HG03196 (cell line): ENCODE results near the gene SLC6A11.

Source experiments
- ATAC-seq: cut with Tn5 transposase; IDR thresholded peaks from one replicate; pipeline ENCODE4 v1.9.1; 2021; ENCODE audit not compliant: unreplicated experiment

SLC6A11 gene

DNA sequence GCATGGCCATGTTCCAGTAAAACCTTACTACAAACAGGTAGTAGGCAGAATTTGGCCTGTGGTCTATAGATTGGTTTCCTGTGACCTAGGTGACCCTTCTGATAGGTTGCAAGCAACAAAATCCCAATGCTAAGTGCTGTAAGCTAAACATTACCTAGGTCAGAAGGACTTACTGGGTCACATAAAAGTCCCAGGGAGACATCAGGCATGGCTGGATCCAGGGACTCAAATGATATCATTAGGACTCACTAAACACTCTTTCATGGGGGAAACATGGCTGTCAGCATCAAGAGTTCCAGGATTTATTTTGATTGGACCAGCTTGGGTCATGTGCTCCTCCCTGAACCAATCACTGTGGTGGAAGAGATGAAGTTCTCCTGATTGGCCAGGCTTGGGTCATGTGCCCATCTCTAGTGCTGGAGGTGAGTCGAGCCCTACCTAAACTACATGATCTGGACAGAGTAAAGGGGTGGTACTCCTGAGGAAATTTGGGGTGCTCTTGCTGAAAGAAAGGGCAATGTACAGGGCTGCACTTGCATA is 159.7 kb downstream of the SLC6A11 start:
- no peak for ATAC-seq

DNA sequence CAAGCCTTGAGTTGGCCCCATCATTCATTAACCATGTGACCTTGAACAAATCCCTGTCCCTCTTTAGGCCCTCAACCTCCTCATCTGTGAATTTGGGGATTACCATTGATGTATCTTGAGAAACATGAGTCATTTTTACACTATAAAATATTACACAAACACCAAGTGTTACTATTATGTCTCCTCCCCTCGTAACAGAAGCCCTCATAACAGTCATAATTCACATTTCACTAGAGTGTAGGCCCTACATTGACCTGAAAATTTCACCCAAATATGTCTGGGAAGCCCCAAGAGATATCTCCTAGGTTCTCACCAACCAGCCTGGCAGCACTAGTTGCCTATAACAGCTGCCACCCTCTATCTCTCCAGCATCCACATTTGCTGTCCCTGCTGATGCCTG is 160.7 kb downstream of the SLC6A11 start:
- ATAC-seq, result no peak

DNA sequence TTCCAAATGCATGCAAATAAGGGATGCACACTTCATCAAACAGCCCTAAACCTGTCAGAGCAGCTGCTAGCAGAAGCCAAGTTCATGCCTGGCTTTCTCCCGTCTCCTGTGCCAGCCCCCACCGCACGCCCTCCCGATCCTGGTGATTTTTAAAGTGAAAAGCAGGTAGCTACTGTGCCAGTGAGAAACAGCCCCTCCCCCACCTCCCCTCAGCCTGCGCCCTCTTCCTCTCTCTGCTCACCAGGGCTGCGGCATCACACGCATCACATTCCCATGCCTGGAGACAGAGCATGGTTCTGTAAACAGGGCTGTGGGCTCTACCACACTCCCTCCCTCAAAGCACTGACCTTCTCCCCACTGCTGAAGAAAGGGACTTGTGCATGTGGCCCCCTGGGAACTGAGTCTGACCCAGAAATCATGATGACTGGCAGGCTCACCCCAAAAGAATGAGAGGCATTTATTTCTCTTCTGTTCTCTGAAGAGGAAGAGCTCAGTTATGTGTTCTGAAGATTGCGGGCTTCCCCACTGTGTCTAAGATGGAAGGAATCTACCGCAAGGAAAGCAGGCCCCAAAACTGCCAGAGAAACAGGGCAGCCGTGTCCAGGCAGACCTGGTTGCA is 162.0 kb downstream of the SLC6A11 start:
- ATAC-seq, result no peak

DNA sequence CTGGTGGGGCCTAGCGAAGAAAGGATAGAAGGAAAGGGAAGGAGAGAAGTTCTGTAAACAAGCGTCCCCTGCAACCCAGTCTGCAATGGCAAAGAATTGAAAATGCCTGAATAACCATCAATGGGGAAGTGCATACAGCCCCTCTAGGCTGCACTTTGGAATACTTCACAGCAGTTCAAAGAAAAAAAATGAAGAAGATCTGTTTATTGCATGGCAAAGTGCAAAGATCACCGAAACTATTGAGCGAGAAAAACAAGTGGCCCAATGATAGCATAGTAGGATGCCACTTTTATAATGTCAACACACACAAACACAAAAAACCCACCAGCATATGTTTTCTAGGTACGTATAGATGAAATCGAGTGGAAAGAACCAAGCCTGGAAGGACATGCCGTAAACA is 162.9 kb downstream of the SLC6A11 start:
- no peak for ATAC-seq

DNA sequence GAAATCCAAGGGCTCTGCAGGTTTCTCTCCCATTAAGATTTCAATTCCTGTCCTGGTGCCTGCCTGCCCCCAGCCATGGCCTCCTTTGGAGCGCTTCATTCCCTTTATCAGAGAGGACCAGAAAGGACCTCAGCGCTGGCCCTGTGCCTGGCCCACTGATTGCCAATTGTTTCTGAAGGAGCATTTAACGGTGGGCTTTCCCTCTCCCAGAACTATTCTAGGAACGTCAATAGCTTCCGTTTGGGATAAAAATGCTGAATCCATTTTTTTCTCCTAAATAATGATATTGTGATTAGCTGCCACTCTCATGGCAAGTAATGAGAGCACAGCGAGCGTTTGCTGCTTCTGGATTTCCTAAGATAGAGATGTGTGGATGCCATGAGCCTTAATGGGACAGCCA is 164.3 kb downstream of the SLC6A11 start:
- ATAC-seq, result no peak

DNA sequence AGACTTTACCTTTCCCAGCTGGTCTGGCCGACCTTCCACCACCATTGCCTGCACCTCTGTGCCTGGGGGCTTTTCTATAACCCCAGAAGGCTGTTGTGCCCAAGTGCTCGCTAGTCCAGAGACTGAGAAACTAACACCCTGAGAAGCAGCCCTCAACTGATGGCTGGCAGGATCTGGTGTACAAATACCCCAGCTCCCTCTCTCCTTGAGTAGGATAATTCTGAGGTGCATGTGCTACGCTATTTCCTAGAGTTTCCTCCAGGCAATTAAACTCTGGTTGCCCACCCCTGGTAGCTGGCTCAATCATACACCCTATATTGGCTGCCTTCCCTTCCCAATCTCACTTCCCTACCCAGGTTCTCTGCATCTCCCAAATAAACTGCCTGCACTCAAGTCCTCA is 165.0 kb downstream of the SLC6A11 start:
- ATAC-seq, result no peak

DNA sequence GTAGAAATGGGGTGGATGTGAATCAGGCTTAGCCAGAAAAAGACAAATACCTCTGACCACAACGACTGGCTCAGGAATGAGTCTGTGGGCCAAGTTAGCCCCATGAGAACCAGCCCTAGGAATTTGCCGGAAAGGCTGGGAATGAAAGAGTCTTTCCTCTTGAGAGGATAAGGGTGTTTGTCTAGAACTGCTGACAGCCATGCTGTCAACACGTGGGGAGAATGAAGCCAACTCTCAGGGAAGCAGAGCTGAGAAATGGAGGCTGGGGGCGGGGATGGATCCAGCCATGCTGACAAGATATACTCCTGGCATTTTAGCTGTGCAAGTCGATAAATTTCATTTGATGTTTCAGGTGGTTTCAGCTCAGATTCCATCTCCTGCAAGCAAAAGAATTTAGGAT is 165.9 kb downstream of the SLC6A11 start:
- ATAC-seq, result no peak

DNA sequence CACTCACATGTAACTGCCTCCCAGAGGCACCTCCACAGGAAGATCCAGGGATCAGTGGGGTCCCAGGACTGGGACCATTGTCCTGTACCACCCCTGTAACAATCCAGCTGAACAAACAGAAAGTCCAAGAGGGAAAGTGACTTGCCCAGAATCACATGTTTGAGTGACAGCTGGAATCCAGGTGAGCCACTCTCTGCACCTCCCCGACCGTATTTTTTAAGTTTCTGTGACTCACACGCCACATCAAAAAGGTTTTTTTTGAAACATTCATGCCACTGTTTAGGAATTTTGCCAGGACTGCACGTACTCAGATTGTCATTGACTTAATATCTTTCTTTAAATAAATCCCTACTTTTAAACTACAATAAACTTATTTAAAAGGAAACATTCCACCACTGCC is 166.8 kb downstream of the SLC6A11 start:
- ATAC-seq, result no peak

DNA sequence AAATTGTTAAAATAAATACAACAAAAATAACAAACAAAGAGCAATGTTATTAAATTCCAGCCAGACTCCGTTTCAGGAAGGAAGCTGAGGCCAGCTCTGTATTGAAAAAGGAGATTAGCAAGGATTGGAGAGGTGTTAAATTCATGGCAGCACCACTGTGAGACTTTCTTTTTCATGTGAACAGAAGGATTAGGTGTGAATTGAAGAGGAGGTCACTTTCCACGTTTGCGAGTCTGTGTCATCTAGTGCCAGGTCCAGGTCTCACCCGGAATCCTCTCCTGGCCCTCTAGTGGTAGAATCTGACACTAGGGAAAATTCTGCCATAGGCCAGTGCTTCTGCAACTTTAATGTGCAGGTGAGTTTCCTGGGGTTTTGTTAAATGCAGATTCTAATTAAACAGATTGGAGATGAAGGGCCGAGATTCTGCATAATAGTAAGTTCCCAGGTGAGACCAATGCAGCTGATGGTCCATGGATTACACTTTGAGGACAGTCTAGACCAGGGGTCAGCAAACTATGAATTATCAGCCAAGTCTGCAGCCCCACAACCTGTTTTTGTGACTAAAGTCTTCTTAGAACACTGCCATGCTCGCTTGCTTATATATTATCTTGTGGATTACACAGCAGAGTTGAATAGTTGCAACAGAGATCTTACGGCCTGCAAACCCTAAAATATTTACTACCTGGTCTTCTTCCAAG is 167.3 kb downstream of the SLC6A11 start:
- ATAC-seq, result no peak

DNA sequence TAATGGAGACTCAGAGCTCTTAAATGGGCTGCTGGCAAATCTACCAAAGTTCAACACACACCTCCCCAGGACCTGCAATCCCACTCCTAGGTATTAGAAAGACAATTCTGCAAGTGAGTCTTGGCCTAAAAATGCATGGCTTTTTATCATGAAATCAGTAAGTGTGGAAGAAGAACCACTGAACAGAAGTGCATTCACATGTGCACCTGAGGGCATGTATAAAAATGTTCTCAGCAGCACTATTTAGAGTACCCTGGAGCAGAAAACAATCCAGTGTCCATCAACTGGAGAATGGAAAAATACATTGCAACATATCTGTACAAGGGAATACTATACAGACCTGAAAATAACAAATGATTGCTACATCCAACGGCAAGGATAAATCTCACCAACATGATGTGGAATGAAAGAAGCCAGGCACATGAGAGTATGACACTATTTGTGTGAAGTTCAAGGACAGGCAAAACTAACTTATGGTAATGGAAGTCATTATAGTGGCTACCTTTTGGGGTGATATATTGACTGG is 168.4 kb downstream of the SLC6A11 start:
- ATAC-seq, result no peak

DNA sequence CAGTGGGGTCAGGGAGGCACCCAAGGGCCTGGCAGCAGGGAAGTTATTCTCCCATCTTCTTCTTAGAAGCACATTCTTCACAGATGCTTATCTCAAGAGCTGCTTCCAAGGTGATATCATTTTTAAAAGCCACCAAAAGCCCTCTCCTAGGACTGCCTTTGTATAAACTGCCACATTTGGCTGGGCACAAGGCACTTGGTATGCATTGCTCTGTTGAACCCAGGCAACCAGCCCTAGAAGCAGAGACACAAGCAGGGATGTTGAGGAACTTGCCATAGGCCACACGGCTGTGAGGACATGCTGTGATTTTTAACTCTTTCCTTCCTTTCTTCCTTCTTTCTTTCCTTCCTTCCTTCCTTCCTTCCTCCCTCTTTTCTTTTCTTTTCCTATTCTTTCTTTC is 169.2 kb downstream of the SLC6A11 start:
- ATAC-seq, result no peak

DNA sequence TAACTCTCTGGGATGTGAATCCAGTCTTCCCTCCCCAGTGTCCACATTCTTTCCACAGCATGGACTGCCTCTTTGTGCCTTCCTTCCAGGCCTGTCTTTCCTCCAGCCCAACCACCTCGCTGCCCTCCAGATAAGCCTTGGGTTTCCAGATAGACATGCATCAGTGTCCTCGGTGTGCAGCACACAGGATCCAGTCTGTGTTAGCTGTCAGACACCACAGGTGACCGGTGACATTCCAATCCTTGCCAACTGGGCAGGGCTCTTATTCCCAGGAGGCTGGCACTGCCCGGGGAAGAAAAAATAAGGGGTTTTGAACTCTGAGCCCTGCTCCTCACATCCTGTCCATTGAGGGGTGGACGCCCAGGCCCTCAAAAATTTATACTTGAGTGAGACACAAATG is 170.6 kb downstream of the SLC6A11 start:
- ATAC-seq, result no peak

DNA sequence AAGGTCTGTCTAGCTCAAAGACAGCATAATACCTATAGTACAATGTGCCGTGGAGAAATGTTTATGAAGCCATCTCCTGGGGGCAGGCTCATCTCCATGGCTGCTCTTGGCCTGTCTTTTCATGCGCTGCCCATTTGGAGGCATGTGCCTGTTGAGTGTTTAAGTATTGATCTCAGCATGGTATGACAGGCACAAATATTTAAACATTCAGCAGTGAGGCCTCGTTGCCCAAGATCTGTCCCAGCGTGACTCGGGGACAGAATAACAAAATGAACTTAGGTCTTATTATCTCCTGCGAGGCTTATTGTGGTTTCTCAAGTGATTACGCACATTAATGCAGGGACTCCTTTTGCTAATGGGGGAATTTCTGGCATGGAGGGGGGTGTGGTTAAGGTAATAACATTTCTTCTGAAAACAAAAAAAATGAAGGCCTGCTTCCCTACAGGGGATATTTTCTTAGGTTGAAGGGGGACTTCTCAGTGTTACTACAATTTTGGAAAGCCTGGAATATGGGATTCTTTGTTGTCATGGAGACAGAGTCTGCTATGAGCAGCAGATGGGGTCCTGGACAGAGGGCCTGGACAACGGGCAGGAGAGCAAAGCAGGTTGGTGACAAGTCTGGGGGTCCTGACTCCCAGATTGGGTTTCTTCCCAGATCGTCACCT is 172.1 kb downstream of the SLC6A11 start:
- no peak for ATAC-seq

DNA sequence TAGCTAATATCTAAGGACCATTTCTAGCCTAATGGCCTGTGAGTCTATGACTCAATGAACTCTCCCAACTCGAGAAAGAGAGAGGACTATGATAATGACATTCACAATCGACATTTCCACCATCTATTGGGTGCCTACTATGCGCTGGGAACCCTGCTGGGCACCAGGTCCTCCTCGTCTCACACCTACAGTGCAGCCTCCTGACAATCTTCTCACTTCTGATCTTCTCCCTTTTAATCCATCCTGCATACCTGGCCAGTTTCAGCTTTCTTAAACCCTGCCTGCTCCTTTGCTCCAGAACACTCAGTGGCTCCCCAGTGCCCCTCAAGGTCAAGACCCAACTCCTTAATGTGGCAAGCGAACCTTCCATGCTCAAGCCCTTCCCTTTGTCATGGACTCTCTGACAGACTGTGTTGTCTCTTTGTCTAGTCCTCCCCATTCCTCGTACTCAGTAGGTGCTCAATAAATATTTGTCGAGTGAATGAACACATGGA is 173.0 kb downstream of the SLC6A11 start:
- no peak for ATAC-seq
